DMS79 treated with DMSO at 0.1 percent for 48 hours (cell line): ENCODE results near the gene PDZD4.

Experiments
- DNase-seq: peaks from one replicate; lab custom pipeline; 2025; lab: John Stamatoyannopoulos, UW

The PDZD4 gene

GRCh38 chrX:153783378-153784013, 46.8 kb downstream of the PDZD4 start:
- DNase-seq = no peak

GRCh38 chrX:153782871-153783270, 47.5 kb downstream of the PDZD4 start:
- DNase-seq = no peak

GRCh38 chrX:153782313-153782712, 48.0 kb downstream of the PDZD4 start:
- peak; percentile 54 for DNase-seq

- DNase-seq = no peak
Observed at GRCh38 chrX:153781428-153782047, 48.8 kb downstream of the PDZD4 start.

GRCh38 chrX:153780678-153781427, 49.5 kb downstream of the PDZD4 start, which contains the start of gene SRPK3:
SRPK3 (plus strand) TSS chrX:153781041; CDS start chrX:153781087, 46 bp downstream.
- DNase-seq = peak; percentile 1

- DNase-seq = no peak
Observed at GRCh38 chrX:153779891-153780677, 50.3 kb downstream of the PDZD4 start.

- DNase-seq = no peak
Observed at GRCh38 chrX:153778684-153779101, 51.7 kb downstream of the PDZD4 start.

GRCh38 chrX:153778181-153778580, 52.2 kb downstream of the PDZD4 start:
- no peak for DNase-seq

- DNase-seq = no peak
Observed at GRCh38 chrX:153777261-153778090, 52.9 kb downstream of the PDZD4 start.

- DNase-seq = no peak
Observed at GRCh38 chrX:153776611-153777045, 53.7 kb downstream of the PDZD4 start.

GRCh38 chrX:153776120-153776599, 54.2 kb downstream of the PDZD4 start:
- DNase-seq = no peak

- no peak for DNase-seq
Observed at GRCh38 chrX:153775293-153776119, 54.8 kb downstream of the PDZD4 start.

- no peak for DNase-seq
Observed at GRCh38 chrX:153774576-153775292, 55.6 kb downstream of the PDZD4 start.

- no peak for DNase-seq
Observed at GRCh38 chrX:153773741-153774575, 56.4 kb downstream of the PDZD4 start.

GRCh38 chrX:153773218-153773611, 57.1 kb downstream of the PDZD4 start:
- DNase-seq = no peak

- DNase-seq = no peak
Observed at GRCh38 chrX:153772316-153773217, 57.8 kb downstream of the PDZD4 start.
